Stimulated activated naive CD8-positive, alpha-beta T cell treated with anti-CD3 and anti-CD28 coated beads, Interleukin-15, Interleukin-2, amounts not matched to agents 100 U/mL and 50 U/mL, for 24 hours (primary cell): ENCODE data around the gene PCDHGA11.
"Not testable (repeated sequence)": the region's sequence is repeated elsewhere in the genome, so short reads cannot be mapped to it uniquely, and the experiment has no call there.

Experiments
- ATAC-seq: fragments of 150-1000 bp; cut with Tn5 transposase; one replicate; pipeline ENCODE4 v1.10.0; 2021
- DNase-seq: peaks from one replicate; pipeline ENCODE4 v3.0.0; 2021

PCDHGA11 gene

GRCh38 chr5:141431286-141431685, 10.4 kb downstream of the PCDHGA11 start:
- DNase-seq (no peak), ATAC-seq (no peak)

GRCh38 chr5:141432308-141432707, 11.5 kb downstream of the PCDHGA11 start:
- ATAC-seq, DNase-seq: not testable (repeated sequence)

- ATAC-seq, DNase-seq: not testable (repeated sequence)
These were observed 11.9 kb downstream of the PCDHGA11 start for GRCh38 chr5:141432726-141433125.

GRCh38 chr5:141434006-141434405, 13.2 kb downstream of the PCDHGA11 start:
- ATAC-seq, result no peak
- no peak for DNase-seq

GRCh38 chr5:141437221-141437620, 16.4 kb downstream of the PCDHGA11 start:
- ATAC-seq, result no peak
- DNase-seq, result no peak

GRCh38 chr5:141439411-141440141, 18.7 kb downstream of the PCDHGA11 start:
- DNase-seq (no peak), ATAC-seq (no peak)

- no peak for ATAC-seq
- no peak for DNase-seq
These were observed 19.5 kb downstream of the PCDHGA11 start for GRCh38 chr5:141440341-141440740.

- no peak for ATAC-seq
- no peak for DNase-seq
These were observed 20.8 kb downstream of the PCDHGA11 start for GRCh38 chr5:141441571-141442170.

- DNase-seq (no peak), ATAC-seq (no peak)
These were observed 44.5 kb downstream of the PCDHGA11 start for GRCh38 chr5:141465351-141465750.
